ENCODE results near the gene CRYGN. TPM values are rescaled to one million over a fixed set of nuclear protein-coding genes. Genes with fewer than 3 reads are reported as not detected.

Gene CRYGN
- total RNA-seq, 4 donors from 2014 or later: not detected

GRCh38 chr7:151394076-151395035 lies 45.6 kb downstream of the CRYGN start:
- H3K27ac ChIP-seq: no peak overlapping the region
- H3K4me3 ChIP-seq: no peak overlapping the region
- no peaks in the 10 kb centered on the region for H3K36me3 ChIP-seq
- H3K27me3 ChIP-seq: no peaks in the 10 kb centered on the region
- no peak for TF ChIP-seq CTCF (IDR thresholded peaks at IDR 0.05)
- TF ChIP-seq POLR2A (IDR thresholded peaks at IDR 0.05): no peak
- DNase-seq: no peak
- H3K4me1 ChIP-seq: no peaks in the 10 kb centered on the region
- no peaks in the 10 kb centered on the region for H3K9me3 ChIP-seq

GRCh38 chr7:151393031-151393977 lies 46.6 kb downstream of the CRYGN start:
- H3K9me3 ChIP-seq: no peaks in the 10 kb centered on the region
- no peak for DNase-seq
- H3K4me3 ChIP-seq: no peak overlapping the region
- H3K27me3 ChIP-seq: no peaks in the 10 kb centered on the region
- no peak for TF ChIP-seq POLR2A (IDR thresholded peaks at IDR 0.05)
- TF ChIP-seq CTCF (IDR thresholded peaks at IDR 0.05): no peak
- H3K4me1 ChIP-seq: no peaks in the 10 kb centered on the region
- no peaks in the 10 kb centered on the region for H3K36me3 ChIP-seq
- H3K27ac ChIP-seq: no peak overlapping the region

- H3K9me3 ChIP-seq: no peaks in the 10 kb centered on the region
- TF ChIP-seq CTCF (IDR thresholded peaks at IDR 0.05): no peak
- TF ChIP-seq POLR2A (IDR thresholded peaks at IDR 0.05): no peak
- H3K27me3 ChIP-seq: no peaks in the 10 kb centered on the region
- DNase-seq: no peak
- no peaks in the 10 kb centered on the region for H3K4me1 ChIP-seq
- no peak overlapping the region for H3K4me3 ChIP-seq
- H3K27ac ChIP-seq: no peak overlapping the region
- no peaks in the 10 kb centered on the region for H3K36me3 ChIP-seq
These were observed 47.5 kb downstream of the CRYGN start for GRCh38 chr7:151392426-151392825.

GRCh38 chr7:151392002-151392401 lies 47.9 kb downstream of the CRYGN start:
- Histone ChIP-seq H3K4me3 (no peak overlapping the region), H3K27ac (no peak overlapping the region), H3K36me3 (no peaks in the 10 kb centered on the region), H3K27me3 (no peaks in the 10 kb centered on the region), H3K4me1 (no peaks in the 10 kb centered on the region), H3K9me3 (no peaks in the 10 kb centered on the region)
- DNase-seq: no peak
- TF ChIP-seq CTCF (IDR thresholded peaks at IDR 0.05) (no peak), POLR2A (IDR thresholded peaks at IDR 0.05) (no peak)

- TF ChIP-seq POLR2A (IDR thresholded peaks at IDR 0.05) (no peak), CTCF (IDR thresholded peaks at IDR 0.05) (no peak)
- Histone ChIP-seq H3K9me3 (no peaks in the 10 kb centered on the region), H3K27ac (no peak overlapping the region), H3K4me1 (no peaks in the 10 kb centered on the region), H3K27me3 (no peaks in the 10 kb centered on the region), H3K4me3 (no peak overlapping the region), H3K36me3 (no peaks in the 10 kb centered on the region)
- DNase-seq: no peak
These were observed 48.6 kb downstream of the CRYGN start for GRCh38 chr7:151391358-151391730.
